ENCODE measurements around the gene NIPAL3.

- no peak for TF ChIP-seq POLR2A (IDR thresholded peaks at IDR 0.05)
- no peak for TF ChIP-seq CTCF (IDR thresholded peaks at IDR 0.05)
Observed at GRCh38 chr1:24424990-24425389, 9.4 kb downstream of the NIPAL3 start.
